Measurements from ENCODE around the gene PLA2R1.

Gene PLA2R1

DNA sequence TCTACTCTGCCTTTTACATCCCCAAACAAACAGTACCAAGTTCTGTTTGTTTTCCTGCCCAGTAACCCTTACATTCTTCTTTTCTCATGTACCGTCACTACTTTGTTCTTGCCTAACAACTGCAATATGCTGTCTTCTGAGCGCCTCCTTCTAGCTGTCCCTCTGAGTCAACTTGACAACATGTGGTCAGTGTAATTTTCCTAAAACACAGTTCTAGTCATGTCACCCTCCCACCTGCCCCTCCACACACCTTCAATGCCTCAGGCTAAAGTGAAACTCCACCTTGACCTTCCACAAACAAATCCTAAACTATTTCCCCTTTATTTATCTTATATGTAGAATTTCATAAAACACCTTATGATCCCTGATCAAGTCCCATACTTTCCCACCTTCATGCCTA lies 139.9 kb downstream of the PLA2R1 start:
- DNase-seq: no peak

DNA sequence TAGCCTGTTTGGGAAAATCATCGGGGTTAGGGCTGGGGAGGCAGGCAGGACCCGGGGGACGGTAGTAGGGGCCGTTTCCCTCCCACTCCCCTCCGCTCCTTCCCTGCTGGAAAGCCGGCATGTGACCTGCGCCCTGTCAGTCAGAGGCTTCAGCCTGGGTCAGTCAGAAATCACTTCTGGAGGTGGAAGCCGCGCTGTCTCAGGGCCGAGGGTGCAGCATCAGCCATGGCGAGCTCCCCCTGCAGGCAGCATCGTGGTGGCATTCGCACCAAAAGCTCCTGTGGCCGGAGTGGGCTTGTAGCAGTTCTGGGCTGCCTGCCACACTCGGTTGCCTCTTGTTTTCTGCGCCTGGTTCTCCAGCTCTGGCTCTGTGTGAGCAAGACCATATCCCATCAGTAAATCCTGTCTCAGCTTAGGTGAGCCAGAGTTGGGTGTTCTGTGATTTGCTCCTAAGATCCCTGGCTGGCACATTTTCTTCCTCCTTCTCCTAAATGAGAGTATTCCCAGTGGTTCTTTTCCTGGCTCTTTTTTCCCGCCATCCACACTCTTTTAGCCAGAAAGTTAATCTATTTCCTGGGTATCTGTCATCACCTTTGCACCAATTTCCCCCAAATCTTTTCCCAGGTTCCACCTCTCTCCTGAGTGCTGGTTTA lies 140.5 kb downstream of the PLA2R1 start:
- no peak for DNase-seq

GRCh38 chr2:159916511-159916910 lies 145.9 kb downstream of the PLA2R1 start:
- no peak for DNase-seq

- DNase-seq: no peak
These were observed 148.5 kb downstream of the PLA2R1 start for GRCh38 chr2:159913900-159914299.

GRCh38 chr2:159912580-159912979 lies 149.8 kb downstream of the PLA2R1 start:
- DNase-seq: no peak

DNA sequence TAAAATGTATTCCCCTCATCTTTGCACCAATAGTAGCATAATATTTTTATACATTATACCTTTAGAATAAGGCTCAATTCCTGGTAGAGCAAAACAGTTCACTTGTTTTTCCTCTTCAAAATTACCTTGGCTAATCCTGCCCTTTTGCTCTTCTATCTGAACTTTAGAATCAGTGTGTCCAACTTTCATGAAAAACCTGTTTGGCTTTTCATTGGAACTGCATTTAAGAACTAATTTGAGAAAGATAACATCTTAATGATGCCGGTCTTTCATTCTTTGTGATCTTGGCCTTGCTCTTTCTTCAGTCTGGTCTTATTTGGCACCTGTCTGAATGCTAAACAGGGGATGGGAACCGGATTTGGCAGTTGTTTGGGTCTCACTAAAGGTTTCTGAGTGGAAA lies 151.5 kb downstream of the PLA2R1 start:
- no peak for DNase-seq

DNA sequence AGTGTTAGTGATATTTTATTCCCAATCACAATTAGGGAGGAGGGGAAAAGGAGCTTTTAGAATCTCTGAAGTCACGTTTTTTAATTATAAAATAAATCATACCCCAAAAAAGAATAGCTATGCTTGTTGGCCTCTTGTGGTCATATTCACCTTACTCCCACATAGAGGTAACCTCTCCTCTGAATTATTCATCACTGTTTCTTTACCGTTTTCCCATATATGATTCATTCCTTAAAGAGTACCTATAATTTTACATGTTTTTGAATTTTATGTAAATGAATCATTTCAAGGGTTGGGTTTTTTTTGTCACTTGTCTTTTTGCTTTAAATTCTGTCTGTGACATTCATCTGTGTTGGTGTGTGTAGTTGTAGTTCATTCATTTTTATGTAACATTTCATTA lies 153.8 kb downstream of the PLA2R1 start:
- no peak for DNase-seq

GRCh38 chr2:159907909-159908308 lies 154.5 kb downstream of the PLA2R1 start:
- DNase-seq: no peak

GRCh38 chr2:159905926-159906714 lies 156.3 kb downstream of the PLA2R1 start:
- DNase-seq: no peak

- no peak for DNase-seq
These were observed 157.5 kb downstream of the PLA2R1 start for GRCh38 chr2:159904959-159905305.

- DNase-seq: no peak
These were observed 158.1 kb downstream of the PLA2R1 start, which contains the start of gene LY75 for GRCh38 chr2:159904127-159904958. Gene LY75, minus strand, starts transcription at chr2:159904756.

- no peak for DNase-seq
These were observed 158.8 kb downstream of the PLA2R1 start for GRCh38 chr2:159903443-159904126.

GRCh38 chr2:159902722-159903121 lies 159.7 kb downstream of the PLA2R1 start:
- DNase-seq: no peak

GRCh38 chr2:159900343-159900742 lies 162.1 kb downstream of the PLA2R1 start:
- no peak for DNase-seq

DNA sequence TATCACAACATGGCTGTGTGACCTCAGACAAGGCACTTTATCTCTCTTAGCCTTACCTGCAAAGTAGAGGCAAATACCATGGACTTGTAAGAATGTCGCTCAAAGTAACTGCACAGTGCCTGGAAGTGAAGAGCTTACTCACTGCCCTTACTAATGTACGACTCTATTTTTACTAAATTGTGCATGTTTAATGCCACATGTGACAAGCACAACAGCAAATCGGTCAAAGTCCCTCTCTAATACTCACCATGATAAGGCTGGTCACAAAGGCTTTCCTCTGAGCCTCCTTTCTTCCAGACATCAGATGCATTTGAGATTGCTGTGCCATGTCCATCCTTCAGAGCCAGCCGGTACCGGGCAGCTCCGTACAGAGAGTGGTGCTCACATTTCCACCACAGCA lies 164.0 kb downstream of the PLA2R1 start:
- no peak for DNase-seq

GRCh38 chr2:159897720-159898119 lies 164.7 kb downstream of the PLA2R1 start:
- no peak for DNase-seq

- DNase-seq: no peak
These were observed 165.3 kb downstream of the PLA2R1 start for GRCh38 chr2:159897081-159897480.

GRCh38 chr2:159895258-159896065 lies 167.0 kb downstream of the PLA2R1 start:
- no peak for DNase-seq

DNA sequence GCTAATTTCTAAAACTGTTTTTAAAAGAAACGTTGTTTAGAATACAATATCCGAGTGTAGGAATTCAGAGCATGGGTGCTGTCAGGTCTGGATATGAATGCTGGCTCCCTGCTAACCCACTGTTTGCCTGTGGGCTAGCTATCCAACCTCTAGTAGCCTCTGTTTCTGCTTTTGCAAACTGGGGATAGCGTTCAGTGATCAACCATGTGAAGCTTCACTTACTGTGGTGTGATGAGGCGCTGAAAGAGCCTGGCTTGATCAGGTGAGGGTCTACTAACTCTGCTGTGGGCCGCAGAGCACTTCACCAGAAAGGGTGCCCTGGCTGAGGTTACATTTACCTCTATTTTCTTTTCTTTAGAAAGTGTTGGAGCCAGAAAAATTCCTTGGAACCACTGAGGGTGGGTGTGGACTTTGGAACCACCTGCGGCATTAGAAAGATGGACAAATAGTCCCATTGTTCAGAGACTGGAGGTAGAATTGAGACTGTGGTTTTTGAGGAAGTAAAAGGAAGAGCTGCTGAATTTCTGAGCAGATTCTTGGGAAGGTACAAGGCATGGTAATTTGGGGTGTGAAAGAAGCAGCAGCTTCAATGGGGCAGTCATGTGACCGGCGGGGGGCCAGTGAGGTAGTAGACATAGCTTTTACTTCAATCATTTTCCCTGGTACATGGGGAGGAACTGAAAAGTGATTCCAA lies 168.1 kb downstream of the PLA2R1 start:
- DNase-seq: no peak

DNA sequence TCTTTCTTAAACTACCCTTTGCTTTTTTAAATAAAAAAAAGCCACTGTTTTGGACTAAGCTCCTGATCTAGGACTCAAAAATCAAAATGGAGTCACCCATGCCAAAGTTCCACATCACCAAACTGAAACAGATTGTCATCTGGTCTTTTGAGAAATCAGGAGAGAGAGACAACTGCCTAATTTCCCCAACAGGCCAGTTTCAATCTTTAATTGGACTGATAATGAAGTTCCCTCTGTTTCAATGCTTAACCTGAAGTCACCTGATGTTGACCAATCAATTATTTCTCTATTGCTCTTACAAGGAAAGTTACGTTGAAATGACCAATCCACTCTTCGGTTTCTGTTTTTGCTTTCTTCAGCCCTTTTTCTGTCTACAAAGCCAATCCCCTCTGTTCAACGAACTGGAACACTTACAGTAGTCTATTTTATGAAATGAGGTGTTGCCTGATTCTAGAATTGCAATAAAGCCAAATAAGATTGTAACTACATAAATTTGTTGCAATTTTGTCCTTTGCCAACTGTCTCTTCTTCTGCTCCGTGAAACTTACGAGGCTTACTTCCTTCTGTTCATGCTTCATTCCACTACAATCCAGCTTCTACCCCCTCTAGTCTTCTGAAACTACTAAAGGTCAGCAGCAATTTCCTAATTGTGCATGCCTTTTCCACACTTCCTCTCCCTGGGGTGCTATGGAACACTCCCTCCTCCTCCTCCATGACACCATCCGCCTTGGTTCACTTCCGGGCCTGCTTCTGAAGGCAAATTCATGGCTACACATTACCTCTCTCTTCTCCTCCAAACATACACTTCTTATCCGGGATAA lies 169.2 kb downstream of the PLA2R1 start:
- DNase-seq: no peak
